VCaP (cell line): ENCODE data around the gene TEAD1.

Experiments used
- H3K27ac ChIP-seq: fragments of 450-650 bp; 2 replicates; pipeline ENCODE4 v1.5.1; 2017
- TF ChIP-seq, protein P1 (sequence below): fragments of 450-650 bp; conservative IDR thresholded peaks from 2 replicates; pipeline ENCODE4 v1.5.1; 2017; ENCODE audit warnings: mild to moderate bottlenecking, moderate library complexity

The TEAD1 gene

GRCh38 chr11:12685229-12685628, 11.0 kb downstream of the TEAD1 start:
- H3K27ac ChIP-seq: no peak overlapping the region

GRCh38 chr11:12686246-12687060, 12.2 kb downstream of the TEAD1 start:
- TF ChIP-seq, protein P1, sequence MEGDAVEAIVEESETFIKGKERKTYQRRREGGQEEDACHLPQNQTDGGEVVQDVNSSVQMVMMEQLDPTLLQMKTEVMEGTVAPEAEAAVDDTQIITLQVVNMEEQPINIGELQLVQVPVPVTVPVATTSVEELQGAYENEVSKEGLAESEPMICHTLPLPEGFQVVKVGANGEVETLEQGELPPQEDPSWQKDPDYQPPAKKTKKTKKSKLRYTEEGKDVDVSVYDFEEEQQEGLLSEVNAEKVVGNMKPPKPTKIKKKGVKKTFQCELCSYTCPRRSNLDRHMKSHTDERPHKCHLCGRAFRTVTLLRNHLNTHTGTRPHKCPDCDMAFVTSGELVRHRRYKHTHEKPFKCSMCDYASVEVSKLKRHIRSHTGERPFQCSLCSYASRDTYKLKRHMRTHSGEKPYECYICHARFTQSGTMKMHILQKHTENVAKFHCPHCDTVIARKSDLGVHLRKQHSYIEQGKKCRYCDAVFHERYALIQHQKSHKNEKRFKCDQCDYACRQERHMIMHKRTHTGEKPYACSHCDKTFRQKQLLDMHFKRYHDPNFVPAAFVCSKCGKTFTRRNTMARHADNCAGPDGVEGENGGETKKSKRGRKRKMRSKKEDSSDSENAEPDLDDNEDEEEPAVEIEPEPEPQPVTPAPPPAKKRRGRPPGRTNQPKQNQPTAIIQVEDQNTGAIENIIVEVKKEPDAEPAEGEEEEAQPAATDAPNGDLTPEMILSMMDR: no peak
- H3K27ac ChIP-seq: no peak overlapping the region

More at GRCh38 chr11:12685229-12685628, 11.0 kb downstream of the TEAD1 start:
- TF ChIP-seq, protein P1: no peak

- TF ChIP-seq, protein P1: no peak
Measured at GRCh38 chr11:12687216-12687623, 13.0 kb downstream of the TEAD1 start.

DNA sequence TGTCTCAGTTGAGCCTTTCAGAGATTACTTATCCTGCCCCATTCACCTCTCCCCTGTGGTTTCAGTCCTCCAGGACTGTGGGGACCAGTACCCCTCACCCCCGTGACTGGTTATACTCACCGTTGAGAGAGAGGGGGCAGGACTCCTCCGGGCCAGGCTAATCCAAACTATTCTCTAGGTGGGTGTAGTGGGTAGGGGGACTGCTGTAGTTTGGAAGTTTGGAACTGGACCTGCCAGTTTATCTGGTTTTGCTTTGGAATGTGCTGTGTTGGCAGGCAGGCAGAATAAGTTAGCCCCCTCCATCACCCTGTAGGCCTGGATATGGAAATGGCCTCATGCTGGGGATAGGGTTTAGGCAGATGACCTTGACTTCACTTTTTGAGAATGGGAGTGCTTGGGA, 13.5 kb downstream of the TEAD1 start:
- no peak overlapping the region for H3K27ac ChIP-seq
- TF ChIP-seq, protein P1: no peak

More at GRCh38 chr11:12687216-12687623, 13.0 kb downstream of the TEAD1 start:
- H3K27ac ChIP-seq: no peak overlapping the region

DNA sequence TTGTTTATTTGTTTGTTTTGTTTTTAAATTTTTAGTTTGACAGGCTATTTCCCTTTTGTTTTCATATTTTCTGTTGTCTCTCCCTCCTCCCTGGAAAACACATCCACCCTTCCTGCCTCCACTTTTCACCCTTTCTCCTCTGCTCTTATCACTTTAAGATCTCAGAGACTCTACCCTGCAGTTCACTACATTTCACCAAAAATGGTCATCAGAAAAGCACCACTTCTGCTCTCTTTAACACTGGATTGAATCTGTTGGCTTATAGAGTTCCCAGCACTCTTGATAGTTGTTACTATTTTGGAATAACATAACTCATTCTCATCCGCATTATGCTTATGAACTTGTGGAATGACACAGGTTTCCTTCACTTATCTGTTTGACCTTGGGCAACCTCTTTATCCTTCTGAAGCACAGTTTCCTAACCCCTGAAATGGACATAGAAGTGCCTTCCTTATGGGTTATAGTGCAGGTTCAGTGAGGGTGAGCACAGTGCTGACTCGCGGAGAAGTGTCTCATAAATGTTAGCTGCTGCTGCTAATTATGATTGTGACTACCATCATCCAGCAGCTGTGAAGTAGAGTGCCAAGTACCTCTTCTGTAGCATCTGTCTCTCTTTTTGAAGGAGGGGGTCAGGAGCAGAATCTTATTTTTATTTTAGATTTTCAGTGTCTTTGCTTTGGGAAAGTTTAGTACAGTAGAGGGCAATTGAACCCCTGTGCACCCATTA, 15.0 kb downstream of the TEAD1 start:
- no peak overlapping the region for H3K27ac ChIP-seq
- TF ChIP-seq, protein P1: no peak

DNA sequence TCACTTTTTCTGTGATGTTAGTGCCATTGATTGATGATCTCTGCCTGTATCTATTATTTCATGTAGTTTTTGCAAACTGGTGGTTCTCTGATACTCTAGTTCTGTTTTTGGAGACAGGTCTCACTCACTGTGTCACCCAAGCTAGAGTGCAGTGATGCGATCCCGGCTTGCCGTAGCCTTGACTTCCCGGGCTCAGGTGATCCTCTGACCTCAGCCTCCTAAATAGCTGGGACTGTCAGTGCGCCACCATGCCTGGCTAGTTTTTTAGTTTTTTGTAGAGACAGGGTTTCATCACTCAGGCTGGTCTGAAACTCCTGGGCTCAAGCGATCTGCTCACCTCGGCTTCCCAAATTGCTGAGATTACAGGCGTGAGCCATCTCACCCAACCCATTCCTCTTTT, 16.4 kb downstream of the TEAD1 start:
- peak overlapping the region; percentile 86 for H3K27ac ChIP-seq
- TF ChIP-seq, protein P1: no peak

DNA sequence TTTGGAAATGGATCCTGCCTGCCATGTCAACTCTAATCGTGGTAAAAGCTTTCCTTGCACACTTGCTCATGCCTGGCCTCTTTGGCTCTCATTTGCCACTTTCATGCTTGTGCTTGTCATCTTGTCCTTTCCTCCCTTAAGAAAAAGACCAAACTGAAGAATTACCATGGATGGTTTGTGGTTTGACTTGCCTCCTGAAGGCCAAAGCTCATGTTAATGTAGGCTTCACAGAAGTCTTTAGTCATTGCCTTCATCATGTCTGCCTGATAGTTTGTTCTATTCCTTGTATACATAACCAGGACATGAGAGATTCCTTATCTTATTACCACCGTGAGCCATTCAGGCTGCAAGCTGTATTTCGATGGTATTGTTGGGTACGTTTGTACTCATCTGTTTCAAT, 17.3 kb downstream of the TEAD1 start:
- peak overlapping the region; percentile 86 for H3K27ac ChIP-seq

More for the DNA sequence above, 17.3 kb downstream of the TEAD1 start:
- TF ChIP-seq, protein P1: no peak
